ENCODE data around the gene HIP1. TPM values are rescaled to one million over a fixed set of nuclear protein-coding genes. Genes with fewer than 3 reads are reported as not detected.

The HIP1 gene
- total and polyA plus RNA-seq, 2 of the 4 experiments (the other 2 are of a cell fraction) = 6.8 to 10.0 TPM

DNA sequence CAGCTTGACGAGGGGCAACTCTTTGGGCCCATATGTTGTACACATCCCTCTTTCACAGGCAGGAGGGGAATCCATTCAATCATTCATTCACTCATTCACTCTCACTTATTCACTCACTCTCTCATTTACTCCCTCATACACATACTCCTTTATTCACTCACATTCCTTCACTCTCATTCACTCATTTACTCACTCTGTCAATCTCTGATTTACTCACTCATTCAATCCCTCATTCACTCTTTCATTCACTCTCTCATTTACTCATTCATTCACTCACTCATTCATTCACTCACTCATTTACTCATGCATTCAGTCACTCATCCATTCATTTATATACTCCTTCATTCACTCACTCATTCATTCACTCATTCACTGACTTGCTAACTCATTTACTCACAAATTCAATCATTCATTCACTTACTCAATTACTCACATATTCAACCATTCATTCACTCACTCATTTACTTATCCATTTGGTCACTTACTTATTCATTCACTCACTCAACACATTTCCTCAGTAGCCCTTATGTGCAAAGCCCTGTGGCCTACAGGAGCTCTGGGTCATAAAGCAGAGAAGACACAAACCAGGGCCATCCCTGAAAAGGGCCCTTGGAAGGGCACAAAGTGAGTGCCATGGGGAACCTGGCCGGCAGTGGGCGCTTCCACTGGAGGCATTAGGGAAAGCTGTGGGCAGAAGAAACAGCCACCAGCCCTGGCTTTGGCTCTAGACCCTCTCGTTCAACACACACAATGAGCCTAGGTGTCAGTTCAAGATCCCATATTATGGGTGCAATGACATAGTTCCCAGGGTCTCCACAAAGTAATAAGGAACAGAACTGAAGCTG lies 26.0 kb downstream of the HIP1 start (continued):
- TF ChIP-seq MXI1 (IDR thresholded peaks at IDR 0.05; ENCODE audit: borderline replicate concordance, low read depth, low read length) = no peak

DNA sequence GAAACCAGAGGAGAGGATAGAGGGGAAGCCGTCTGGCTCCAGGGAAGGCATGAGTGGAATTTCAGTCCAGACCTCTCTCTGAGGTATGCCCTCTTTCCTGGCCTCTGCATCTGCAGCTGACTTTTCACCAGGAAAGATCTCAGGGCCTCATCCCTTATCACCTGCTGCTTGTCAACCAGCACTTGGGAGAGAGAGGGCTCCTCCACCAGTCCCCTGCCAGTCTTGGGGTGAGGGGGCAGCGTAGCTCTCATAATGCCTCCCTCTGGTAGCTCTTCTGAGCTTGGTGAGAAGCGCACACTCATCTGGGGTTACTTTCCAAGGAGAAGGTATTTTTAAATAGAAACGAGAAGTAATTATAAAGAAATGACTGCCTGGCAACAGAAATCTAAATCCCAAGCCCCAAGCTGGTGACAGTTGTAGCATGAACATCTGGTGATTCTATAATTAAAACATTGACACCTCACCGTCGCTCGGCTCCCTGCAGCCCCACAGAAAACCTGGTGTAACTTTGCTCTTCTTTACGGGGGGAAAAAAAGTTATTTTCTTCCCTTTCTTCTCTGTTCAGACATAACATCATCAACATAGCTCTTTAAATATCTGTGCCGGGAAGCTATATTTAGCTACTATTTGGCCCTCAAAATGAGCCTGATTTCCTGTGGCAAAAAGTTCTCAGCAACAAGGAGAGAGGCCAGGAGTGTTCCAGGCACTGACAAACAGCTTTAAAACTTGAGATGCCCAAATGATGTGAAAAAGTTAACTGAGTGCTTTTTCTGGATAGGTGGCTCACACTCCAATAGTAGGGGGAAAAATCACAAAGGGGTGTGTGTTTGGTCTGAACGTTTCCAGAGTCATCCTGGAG lies 26.9 kb downstream of the HIP1 start:
- no TSS peak for BruUV-seq (replicated peaks)
- Histone ChIP-seq H3K4me1 (ENCODE audit: control insufficient read depth, insufficient read depth, low read length) (peaks cover 12% of the 10 kb centered on the region), H2BK5ac (ENCODE audit: low read depth, low read length, poor library complexity, severe bottlenecking) (peak overlapping the region; percentile 83), H2AK5ac (ENCODE audit: low read depth, low read length) (peak overlapping the region; percentile 57), H4K20me1 (ENCODE audit: insufficient read depth, low read length) (peaks cover 5% of the 10 kb centered on the region), H2AK9ac (replicated peaks; ENCODE audit: low read depth, low read length, poor library complexity) (peak overlapping the region; percentile 62), H2BK20ac (ENCODE audit: low read depth, low read length) (peak overlapping the region; percentile 79), H3K36me3 (ENCODE audit: control insufficient read depth, insufficient read depth, low read length) (no peaks in the 10 kb centered on the region), H3K4me3 (ENCODE audit: insufficient read depth, low read depth, low read length) (no peak overlapping the region), H3K4me2 (ENCODE audit: low read depth, low read length) (peak overlapping the region; percentile 60), H3K23ac (ENCODE audit: low read depth, low read length) (peak overlapping the region; percentile 83), H2BK120ac (ENCODE audit: low read depth, low read length) (peak overlapping the region; percentile 88), H3K14ac (replicated peaks; ENCODE audit: low read depth, low read length) (peak overlapping the region; percentile 92), H2AFZ (replicated peaks; ENCODE audit: low read length, poor library complexity) (peak overlapping the region; percentile 54), H3K9ac (ENCODE audit: low read depth, low read length) (peak overlapping the region; percentile 53; the same call in 1 of the 2 replicates), H4K5ac (ENCODE audit: low read depth, low read length) (peak overlapping the region; percentile 67; the same call in 1 of the 2 replicates), H3K27ac (ENCODE audit: insufficient read depth, low read length) (peak overlapping the region; percentile 50), H3K9me1 (ENCODE audit: insufficient read depth, low read length) (peaks cover 11% of the 10 kb centered on the region), H4K91ac (ENCODE audit: insufficient read depth, low read depth, low read length) (peak overlapping the region; percentile 44; the same call in 1 of the 2 replicates), H3K18ac (ENCODE audit: low read depth, low read length) (peak overlapping the region; percentile 51; the same call in 1 of the 2 replicates), H3K9me3 (ENCODE audit: control insufficient read depth, insufficient read depth, low read length) (peaks cover 5% of the 10 kb centered on the region; the same call in 1 of the 2 replicates), H4K8ac (ENCODE audit: low read depth in 2 of 2, low read length in 2 of 2) (peak overlapping the region in 1 of 2 experiments; percentile 75; a peak in 1 of 4 replicates), H3K27me3 (ENCODE audit: control insufficient read depth, insufficient read depth, low read length) (no peaks in the 10 kb centered on the region), H3K79me1 (ENCODE audit: low read depth in 1 of 2, low read length in 2 of 2) (peaks cover 6 to 24% of the 10 kb centered on the region in 2 experiments), H2BK15ac (ENCODE audit: low read depth, low read length) (peak overlapping the region; percentile 78; the same call in 1 of the 3 replicates), H3K4ac (ENCODE audit: low read depth, low read length) (peak overlapping the region; percentile 84), H3K56ac (ENCODE audit: extremely low read depth, insufficient read depth, low read length) (peak overlapping the region; percentile 70)
- intact Hi-C loops (cut with micrococcal nuclease) = loop anchor here (5.0 kb wide), 1 partner anchor 40 kb away; no protein-coding TSS in a partner anchor
- dilution Hi-C loops (cut with HindIII; ENCODE audit: low sequenced_read_pairs, unreplicated experiment) = no loop called here
- no CpG with 5 or more reads among the region's 10 CpGs for WGBS, 2 experiments (ENCODE audit: extremely low coverage in 2 of 2, insufficient read length in 1 of 2)
- in situ Hi-C loops (cut with MboI; ENCODE audit: low sequenced_read_pairs) = no loop called here
- POLR2A ChIA-PET (ENCODE audit: unreplicated experiment) = no interaction called here
- no peak for TF ChIP-seq MXI1 (IDR thresholded peaks at IDR 0.05; ENCODE audit: borderline replicate concordance, low read depth, low read length)
- no peak for TF ChIP-seq USF2 (IDR thresholded peaks at IDR 0.05; ENCODE audit: low read depth, low read length)
- TF ChIP-seq CTCF (conservative IDR thresholded peaks at IDR 0.05; ENCODE audit: low read depth, low read length) = no peak
- no peak for TF ChIP-seq POLR2A (IDR thresholded peaks at IDR 0.05; ENCODE audit: low read depth, low read length)
- no peak for TF ChIP-seq MAZ (IDR thresholded peaks at IDR 0.05; ENCODE audit: borderline replicate concordance, low read depth, low read length)
- DNase-seq = peak; percentile 49
- peak; percentile 80 for ATAC-seq (ENCODE audit: low read depth)
- CTCF ChIA-PET = interaction anchor here (0.6 to 1.0 kb wide), 3 partner anchors 15 to 199 kb away, joined by 3 to 5 read pairs (median 4); no protein-coding TSS in a partner anchor
